ENCODE measurements around the gene CCNY. TPM values are rescaled to one million over a fixed set of nuclear protein-coding genes. Genes with fewer than 3 reads are reported as not detected.
"Not testable (repeated sequence)": the region's sequence is repeated elsewhere in the genome, so short reads cannot be mapped to it uniquely, and the experiment has no call there.

The CCNY gene
- total and polyA plus RNA-seq, 2 donors (not counting 1 experiment from before 2014, with no cell fraction given) = 34.1 to 64.9 TPM

DNA sequence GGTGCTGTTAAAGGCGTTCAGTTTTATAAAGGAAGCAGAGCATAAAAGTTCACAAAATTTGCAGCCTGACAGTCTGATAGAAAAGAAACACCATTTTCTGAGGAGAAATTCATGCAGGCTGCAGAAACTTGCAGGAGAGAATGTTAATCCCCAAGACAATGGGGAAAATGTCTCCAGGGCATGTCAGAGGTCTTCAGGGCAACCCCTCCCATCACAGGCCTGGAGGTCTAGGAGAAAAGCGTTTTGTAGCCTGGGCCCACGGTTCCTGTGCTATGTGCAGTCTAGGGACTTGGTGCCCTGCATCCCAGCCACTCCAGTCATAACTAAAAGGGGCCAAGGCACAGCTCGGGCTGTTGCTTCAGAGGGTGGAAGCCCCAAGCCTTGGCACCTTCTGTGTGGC lies 200.5 kb downstream of the CCNY start:
- H3K4me2 ChIP-seq (replicated peaks; ENCODE audit: low read depth, low read length, poor library complexity, severe bottlenecking) = no peak overlapping the region
- H3K27ac ChIP-seq (ENCODE audit: low read length in 2 of 2) = no peak overlapping the region
- H3K79me2 ChIP-seq (ENCODE audit: control insufficient read depth, insufficient read depth, low read length) = peaks cover 9% of the 10 kb centered on the region
- ATAC-seq (ENCODE audit: low read depth) (no peak), DNase-seq (no peak)
- 100% methylated on average over 2 of the region's 4 CpGs for WGBS (ENCODE audit: insufficient coverage)
- intact Hi-C loops (cut with micrococcal nuclease) = no loop called here
- peaks cover 9% of the 10 kb centered on the region for H3K9me3 Mint-ChIP-seq (ENCODE audit: insufficient read depth)
- peaks cover 5% of the 10 kb centered on the region for H4K20me1 ChIP-seq (ENCODE audit: control insufficient read depth, insufficient read depth, low read length, poor library complexity, severe bottlenecking)
- peaks cover 2 to 24% (median 14%) of the 10 kb centered on the region in 3 donors for H3K9me3 ChIP-seq (ENCODE audit: control extremely low read depth in 1 of 3, control insufficient read depth in 2 of 3, insufficient read depth in 1 of 3, low read length in 2 of 3)
- ChIA-PET POLR2A (no interaction called here), CTCF (no interaction called here)
- H3K4me3 Mint-ChIP-seq = no peak overlapping the region
- no peak overlapping the region for H3K4me3 ChIP-seq (ENCODE audit: control extremely low read depth in 1 of 5, extremely low read depth in 1 of 5, insufficient read depth in 1 of 5, low read depth in 2 of 5, low read length in 4 of 5)
- H3K36me3 ChIP-seq (replicated peaks in 1 of 2; ENCODE audit: control extremely low read depth in 1 of 2, control insufficient read depth in 1 of 2, extremely low read depth in 1 of 2, insufficient read depth in 2 of 2, low read length in 1 of 2) = peaks cover 13 to 44% of the 10 kb centered on the region in 2 experiments
- H3K27me3 Mint-ChIP-seq = no peaks in the 10 kb centered on the region
- no peaks in the 10 kb centered on the region for H3K27me3 ChIP-seq (replicated peaks in 1 of 4; ENCODE audit: control extremely low read depth in 1 of 4, control insufficient read depth in 3 of 4, insufficient read depth in 4 of 4, low read length in 3 of 4)
- no peak overlapping the region for H3K9ac ChIP-seq (ENCODE audit: low read length)
- peaks cover 0 to 6% of the 10 kb centered on the region in 2 donors for H3K4me1 ChIP-seq (ENCODE audit: control insufficient read depth in 2 of 2, insufficient read depth in 2 of 2, low read length in 2 of 2)
- H2AFZ ChIP-seq (ENCODE audit: insufficient read depth, low read depth, low read length, poor library complexity, severe bottlenecking) = no peak overlapping the region
- TF ChIP-seq, protein P1, sequence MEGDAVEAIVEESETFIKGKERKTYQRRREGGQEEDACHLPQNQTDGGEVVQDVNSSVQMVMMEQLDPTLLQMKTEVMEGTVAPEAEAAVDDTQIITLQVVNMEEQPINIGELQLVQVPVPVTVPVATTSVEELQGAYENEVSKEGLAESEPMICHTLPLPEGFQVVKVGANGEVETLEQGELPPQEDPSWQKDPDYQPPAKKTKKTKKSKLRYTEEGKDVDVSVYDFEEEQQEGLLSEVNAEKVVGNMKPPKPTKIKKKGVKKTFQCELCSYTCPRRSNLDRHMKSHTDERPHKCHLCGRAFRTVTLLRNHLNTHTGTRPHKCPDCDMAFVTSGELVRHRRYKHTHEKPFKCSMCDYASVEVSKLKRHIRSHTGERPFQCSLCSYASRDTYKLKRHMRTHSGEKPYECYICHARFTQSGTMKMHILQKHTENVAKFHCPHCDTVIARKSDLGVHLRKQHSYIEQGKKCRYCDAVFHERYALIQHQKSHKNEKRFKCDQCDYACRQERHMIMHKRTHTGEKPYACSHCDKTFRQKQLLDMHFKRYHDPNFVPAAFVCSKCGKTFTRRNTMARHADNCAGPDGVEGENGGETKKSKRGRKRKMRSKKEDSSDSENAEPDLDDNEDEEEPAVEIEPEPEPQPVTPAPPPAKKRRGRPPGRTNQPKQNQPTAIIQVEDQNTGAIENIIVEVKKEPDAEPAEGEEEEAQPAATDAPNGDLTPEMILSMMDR (IDR thresholded peaks at IDR 0.05) = no peak
- no peak for TF ChIP-seq EZH2 (IDR thresholded peaks at IDR 0.05; ENCODE audit: borderline replicate concordance, insufficient read depth, low read depth, low read length, poor library complexity, severe bottlenecking)
- no peak overlapping the region for H3K27ac Mint-ChIP-seq
- peaks cover 13% of the 10 kb centered on the region for H3K4me1 Mint-ChIP-seq

DNA sequence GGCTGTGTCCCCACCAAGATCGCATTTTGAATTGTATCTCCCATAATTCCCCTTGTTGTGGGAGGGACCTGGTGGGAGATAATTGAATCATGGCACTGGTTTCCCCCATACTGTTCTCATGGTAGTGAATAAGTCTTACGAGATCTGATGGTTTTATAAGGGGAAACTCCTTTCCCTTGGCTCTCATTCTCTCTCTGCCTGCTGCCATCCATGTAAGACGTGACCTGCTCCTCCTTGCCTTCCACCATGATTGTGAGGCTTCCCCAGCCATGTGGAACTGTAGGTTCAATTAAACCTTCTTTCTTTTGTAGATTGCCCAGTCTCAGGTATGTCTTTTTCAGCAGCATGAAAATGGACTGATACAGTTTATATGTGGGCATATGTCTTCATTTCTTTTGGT lies 201.6 kb downstream of the CCNY start:
- H2AFZ ChIP-seq (ENCODE audit: insufficient read depth, low read depth, low read length, poor library complexity, severe bottlenecking); ATAC-seq (ENCODE audit: low read depth); H3K4me3 ChIP-seq (ENCODE audit: control extremely low read depth in 1 of 5, extremely low read depth in 1 of 5, insufficient read depth in 1 of 5, low read depth in 2 of 5, low read length in 4 of 5); H3K27ac ChIP-seq (ENCODE audit: low read length in 2 of 2); DNase-seq; H3K4me2 ChIP-seq (replicated peaks; ENCODE audit: low read depth, low read length, poor library complexity, severe bottlenecking); H4K20me1 ChIP-seq (ENCODE audit: control insufficient read depth, insufficient read depth, low read length, poor library complexity, severe bottlenecking); H3K27ac Mint-ChIP-seq; H3K4me3 Mint-ChIP-seq; intact Hi-C loops (cut with micrococcal nuclease); POLR2A ChIA-PET; H3K9me3 Mint-ChIP-seq (ENCODE audit: insufficient read depth); H3K27me3 Mint-ChIP-seq; H3K9ac ChIP-seq (ENCODE audit: low read length); H3K4me1 ChIP-seq (ENCODE audit: control insufficient read depth in 2 of 2, insufficient read depth in 2 of 2, low read length in 2 of 2); CTCF ChIA-PET; H3K27me3 ChIP-seq (replicated peaks in 1 of 4; ENCODE audit: control extremely low read depth in 1 of 4, control insufficient read depth in 3 of 4, insufficient read depth in 4 of 4, low read length in 3 of 4): not testable (repeated sequence)
- peaks cover 15% of the 10 kb centered on the region for H3K4me1 Mint-ChIP-seq
- Histone ChIP-seq H3K36me3 (replicated peaks in 1 of 2; ENCODE audit: control extremely low read depth in 1 of 2, control insufficient read depth in 1 of 2, extremely low read depth in 1 of 2, insufficient read depth in 2 of 2, low read length in 1 of 2) (peaks cover 20 to 33% of the 10 kb centered on the region in 2 experiments), H3K9me3 (ENCODE audit: control extremely low read depth in 1 of 3, control insufficient read depth in 2 of 3, insufficient read depth in 1 of 3, low read length in 2 of 3) (peaks cover 2 to 24% (median 14%) of the 10 kb centered on the region in 3 donors), H3K79me2 (ENCODE audit: control insufficient read depth, insufficient read depth, low read length) (peaks cover 18% of the 10 kb centered on the region)
- WGBS (ENCODE audit: insufficient coverage) = no CpG with 5 or more reads among the region's 3 CpGs
